Measurements from ENCODE around the gene OR56B4.

DNA sequence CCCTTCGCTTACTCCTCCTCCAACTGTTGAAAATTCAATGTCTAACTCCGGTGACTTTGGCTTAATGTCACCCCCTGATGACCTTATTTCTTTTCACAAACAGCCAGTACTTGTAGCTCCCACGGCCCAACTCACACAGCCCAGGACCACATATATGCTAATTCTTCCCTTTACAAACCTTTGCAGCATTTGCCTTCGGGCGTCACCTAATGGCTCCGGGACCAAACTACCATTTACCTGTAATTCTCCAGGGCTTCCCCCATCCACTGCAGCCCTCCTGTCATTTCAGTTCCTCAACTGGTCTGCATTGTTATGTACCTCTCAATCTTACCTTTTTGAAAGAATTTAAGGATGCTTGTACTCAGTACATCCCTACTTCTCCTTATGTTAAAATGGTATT, 29.8 kb upstream of the OR56B4 start:
- TF ChIP-seq, protein P1, sequence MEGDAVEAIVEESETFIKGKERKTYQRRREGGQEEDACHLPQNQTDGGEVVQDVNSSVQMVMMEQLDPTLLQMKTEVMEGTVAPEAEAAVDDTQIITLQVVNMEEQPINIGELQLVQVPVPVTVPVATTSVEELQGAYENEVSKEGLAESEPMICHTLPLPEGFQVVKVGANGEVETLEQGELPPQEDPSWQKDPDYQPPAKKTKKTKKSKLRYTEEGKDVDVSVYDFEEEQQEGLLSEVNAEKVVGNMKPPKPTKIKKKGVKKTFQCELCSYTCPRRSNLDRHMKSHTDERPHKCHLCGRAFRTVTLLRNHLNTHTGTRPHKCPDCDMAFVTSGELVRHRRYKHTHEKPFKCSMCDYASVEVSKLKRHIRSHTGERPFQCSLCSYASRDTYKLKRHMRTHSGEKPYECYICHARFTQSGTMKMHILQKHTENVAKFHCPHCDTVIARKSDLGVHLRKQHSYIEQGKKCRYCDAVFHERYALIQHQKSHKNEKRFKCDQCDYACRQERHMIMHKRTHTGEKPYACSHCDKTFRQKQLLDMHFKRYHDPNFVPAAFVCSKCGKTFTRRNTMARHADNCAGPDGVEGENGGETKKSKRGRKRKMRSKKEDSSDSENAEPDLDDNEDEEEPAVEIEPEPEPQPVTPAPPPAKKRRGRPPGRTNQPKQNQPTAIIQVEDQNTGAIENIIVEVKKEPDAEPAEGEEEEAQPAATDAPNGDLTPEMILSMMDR (conservative IDR thresholded peaks at IDR 0.05 in 1 of 2, IDR thresholded peaks at IDR 0.05 in 1 of 2; ENCODE audit: extremely low read depth in 1 of 2, insufficient read depth in 1 of 2, low read depth in 1 of 2, low read length in 2 of 2) = no peak
- TF ChIP-seq EZH2 (IDR thresholded peaks at IDR 0.05; ENCODE audit: borderline replicate concordance, low read length) = no peak
